Cardiac muscle cell (in vitro differentiated cells and primary cell): ENCODE results near the gene CYFIP2. TPM values are rescaled to one million over a fixed set of nuclear protein-coding genes. Genes with fewer than 3 reads are reported as not detected.
A peak's percentile ranks its signal among the peaks of the same experiment; 100 is the strongest.

Experiments used
- DNase-seq, 2 donors: peaks; one replicate each; pipeline versions ENCODE4 v3.0.0 to v3.0.0-alpha.2; 2010 to 2017; ENCODE audit warnings: low read depth in 1 of 2, low spot score in 1 of 2
- H3K27ac ChIP-seq: fragments of 200-600 bp; sonication (generic); 2 replicates; pipeline ENCODE4 v1.5.1; 2016
- H3K27me3 ChIP-seq: fragments of 200-600 bp; sonication (generic); 2 replicates; pipeline ENCODE4 v1.6.0; 2016; ENCODE audit warnings: control low read depth
- H3K36me3 ChIP-seq: fragments of 200-600 bp; sonication (generic); 2 replicates; pipeline ENCODE4 v1.5.1; 2016; ENCODE audit warnings: control low read depth
- H3K4me1 ChIP-seq: fragments of 200-600 bp; sonication (generic); 2 replicates; pipeline ENCODE4 v1.8.1; 2017; ENCODE audit warnings: low read depth, mild to moderate bottlenecking, mixed run types
- H3K4me3 ChIP-seq: fragments of 200-600 bp; sonication (generic); 2 replicates; pipeline ENCODE4 v1.5.1; 2016; ENCODE audit warnings: mild to moderate bottlenecking
- H3K9me3 ChIP-seq: fragments of 200-600 bp; sonication (generic); 2 replicates; pipeline ENCODE4 v1.5.1; 2017; ENCODE audit warnings: low read depth, mild to moderate bottlenecking, control low read depth
- polyA plus RNA-seq: library from polyadenylated mRNA; unstranded; fragments of >200 nt; fragmentation: Nextera tagmentation; extraction: Ambion mirVana; gene quantifications from 2 replicates; pipeline ENCODE4 v1.2.1, GENCODE V29; 2016
- total RNA-seq: library from RNA; depleted of rRNA; stranded (reverse); fragments of >200 nt; gene quantifications from 2 replicates; pipeline ENCODE4 v1.2.3, GENCODE V29; 2016
- TF ChIP-seq, protein P1 (sequence below): IDR thresholded peaks from 2 replicates; pipeline ENCODE4 v1.5.1; 2012; ENCODE audit warnings: low read depth, mild to moderate bottlenecking, low read length

Gene CYFIP2
- total and polyA plus RNA-seq, 2 experiments from 2014 or later: 126 to 299 TPM

DNA sequence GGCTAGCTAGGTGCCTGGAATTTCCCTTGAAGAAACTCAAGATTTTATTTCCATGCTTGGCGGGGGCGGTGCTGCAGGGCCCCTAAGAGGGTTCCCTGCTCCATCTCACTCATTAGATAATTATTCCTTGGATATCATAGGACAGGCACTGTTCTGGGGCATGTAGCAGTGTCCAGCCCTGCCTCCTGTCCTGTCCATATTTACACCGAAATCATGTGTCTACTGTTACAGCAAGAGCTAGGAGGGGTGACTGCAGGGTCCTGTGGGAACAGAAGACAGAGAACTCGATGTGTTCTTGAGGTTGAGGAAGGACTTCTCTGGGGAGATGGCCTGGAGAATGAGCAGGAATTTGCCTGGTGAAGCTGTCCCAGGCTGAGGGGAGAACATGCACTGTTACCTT is 96.6 kb downstream of the CYFIP2 start:
- Histone ChIP-seq H3K36me3 (peaks cover 43% of the 10 kb centered on the region), H3K4me3 (no peak overlapping the region), H3K27ac (no peak overlapping the region), H3K27me3 (no peaks in the 10 kb centered on the region), H3K4me1 (peaks cover 3% of the 10 kb centered on the region), H3K9me3 (no peaks in the 10 kb centered on the region)
- TF ChIP-seq, protein P1, sequence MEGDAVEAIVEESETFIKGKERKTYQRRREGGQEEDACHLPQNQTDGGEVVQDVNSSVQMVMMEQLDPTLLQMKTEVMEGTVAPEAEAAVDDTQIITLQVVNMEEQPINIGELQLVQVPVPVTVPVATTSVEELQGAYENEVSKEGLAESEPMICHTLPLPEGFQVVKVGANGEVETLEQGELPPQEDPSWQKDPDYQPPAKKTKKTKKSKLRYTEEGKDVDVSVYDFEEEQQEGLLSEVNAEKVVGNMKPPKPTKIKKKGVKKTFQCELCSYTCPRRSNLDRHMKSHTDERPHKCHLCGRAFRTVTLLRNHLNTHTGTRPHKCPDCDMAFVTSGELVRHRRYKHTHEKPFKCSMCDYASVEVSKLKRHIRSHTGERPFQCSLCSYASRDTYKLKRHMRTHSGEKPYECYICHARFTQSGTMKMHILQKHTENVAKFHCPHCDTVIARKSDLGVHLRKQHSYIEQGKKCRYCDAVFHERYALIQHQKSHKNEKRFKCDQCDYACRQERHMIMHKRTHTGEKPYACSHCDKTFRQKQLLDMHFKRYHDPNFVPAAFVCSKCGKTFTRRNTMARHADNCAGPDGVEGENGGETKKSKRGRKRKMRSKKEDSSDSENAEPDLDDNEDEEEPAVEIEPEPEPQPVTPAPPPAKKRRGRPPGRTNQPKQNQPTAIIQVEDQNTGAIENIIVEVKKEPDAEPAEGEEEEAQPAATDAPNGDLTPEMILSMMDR: no peak
- DNase-seq: no peak

DNA sequence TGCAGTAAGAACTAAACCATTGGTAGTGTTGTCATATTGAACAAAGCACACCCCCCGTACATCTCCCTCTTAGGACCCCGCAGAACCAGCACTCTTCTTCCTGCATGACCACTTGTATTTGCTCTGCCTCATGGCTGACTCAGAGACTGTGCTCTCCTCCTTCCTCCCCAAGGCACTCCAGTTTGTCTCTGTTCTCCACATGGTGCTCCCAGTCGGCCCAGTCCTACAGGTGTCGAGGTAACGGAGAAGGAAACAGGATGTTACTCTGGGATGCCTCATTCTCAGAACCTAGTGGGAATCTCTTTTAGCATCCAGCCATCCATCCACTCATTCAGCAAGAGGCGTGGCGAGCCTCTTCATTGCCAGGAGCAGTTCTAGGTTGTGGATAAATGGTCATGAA is 97.1 kb downstream of the CYFIP2 start:
- peaks cover 3% of the 10 kb centered on the region for H3K4me1 ChIP-seq
- no peaks in the 10 kb centered on the region for H3K9me3 ChIP-seq
- H3K27me3 ChIP-seq: no peaks in the 10 kb centered on the region
- no peak overlapping the region for H3K4me3 ChIP-seq
- DNase-seq: no peak
- TF ChIP-seq, protein P1: no peak
- no peak overlapping the region for H3K27ac ChIP-seq
- peaks cover 43% of the 10 kb centered on the region for H3K36me3 ChIP-seq

DNA sequence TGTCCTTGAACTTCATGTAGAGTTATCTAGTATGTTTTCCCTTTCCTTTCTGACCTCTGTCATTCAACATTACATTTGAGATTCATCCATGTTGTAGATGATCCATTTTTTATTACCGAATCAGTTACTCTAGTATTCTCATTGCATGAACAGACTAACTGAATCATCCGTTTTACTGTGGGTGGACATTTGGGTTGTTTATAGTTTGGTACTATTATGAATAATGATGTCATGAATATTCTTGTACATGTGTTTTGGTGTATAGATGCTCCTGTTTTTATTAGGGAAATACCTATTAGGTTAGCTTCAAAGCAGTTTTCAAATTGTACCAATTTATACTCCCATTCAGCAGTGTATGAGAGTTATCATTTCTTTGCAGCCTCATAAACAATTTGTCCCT is 99.8 kb downstream of the CYFIP2 start:
- H3K9me3 ChIP-seq: no peaks in the 10 kb centered on the region
- TF ChIP-seq, protein P1: no peak
- no peak overlapping the region for H3K4me3 ChIP-seq
- peaks cover 9% of the 10 kb centered on the region for H3K4me1 ChIP-seq
- H3K27ac ChIP-seq: peak overlapping the region; percentile 86
- DNase-seq: no peak
- peaks cover 27% of the 10 kb centered on the region for H3K36me3 ChIP-seq
- H3K27me3 ChIP-seq: no peaks in the 10 kb centered on the region

DNA sequence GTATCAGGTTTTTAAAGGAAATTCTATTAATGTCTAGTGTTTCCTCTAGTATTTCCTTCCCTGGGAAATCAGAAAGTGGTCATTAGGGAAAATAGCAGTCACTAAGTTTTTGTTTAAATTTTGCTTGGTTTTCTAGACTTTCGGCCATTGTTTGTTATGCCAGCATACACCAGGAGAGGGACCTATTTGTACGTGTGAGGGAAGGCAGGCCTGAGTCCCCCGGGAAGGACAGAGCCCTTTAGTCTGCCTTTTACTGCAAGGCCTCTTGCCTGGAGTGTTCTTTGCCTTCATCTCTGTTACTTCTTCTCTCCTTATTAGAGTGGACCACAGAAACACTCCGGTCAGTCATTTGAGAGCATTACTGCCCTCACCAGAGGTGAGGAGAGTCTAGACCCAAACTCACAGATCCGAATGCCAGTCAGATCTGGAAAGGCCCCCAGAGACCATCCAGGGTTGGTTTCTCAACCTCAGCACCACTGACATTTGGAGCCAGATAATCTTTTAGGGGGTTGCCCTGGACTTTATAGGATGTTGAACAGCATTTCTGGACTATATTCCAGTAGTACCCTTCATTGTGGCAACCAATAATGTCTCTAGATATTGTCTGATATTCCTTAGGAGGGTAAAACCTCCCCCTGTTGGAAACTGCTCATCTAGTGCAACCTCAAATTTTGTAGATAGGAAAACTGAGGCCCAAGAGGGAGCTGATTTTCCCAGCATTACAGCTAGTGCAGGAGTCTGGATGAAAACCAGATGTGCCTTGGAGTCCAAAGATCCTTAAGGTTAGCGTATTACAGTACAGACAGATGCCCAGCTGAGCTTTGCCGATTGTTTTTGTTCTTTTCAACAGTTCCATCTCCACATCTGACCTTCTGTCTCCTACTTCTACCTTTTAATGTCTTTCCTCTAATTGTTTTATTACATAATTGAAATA is 101.1 kb downstream of the CYFIP2 start:
- peak overlapping the region; percentile 86 for H3K27ac ChIP-seq
- H3K4me3 ChIP-seq: no peak overlapping the region
- peaks cover 17% of the 10 kb centered on the region for H3K36me3 ChIP-seq
- no peaks in the 10 kb centered on the region for H3K9me3 ChIP-seq
- peaks cover 22% of the 10 kb centered on the region for H3K4me1 ChIP-seq
- TF ChIP-seq, protein P1: peak; percentile 77
- no peaks in the 10 kb centered on the region for H3K27me3 ChIP-seq
- DNase-seq: peak; percentile 69 to 89

DNA sequence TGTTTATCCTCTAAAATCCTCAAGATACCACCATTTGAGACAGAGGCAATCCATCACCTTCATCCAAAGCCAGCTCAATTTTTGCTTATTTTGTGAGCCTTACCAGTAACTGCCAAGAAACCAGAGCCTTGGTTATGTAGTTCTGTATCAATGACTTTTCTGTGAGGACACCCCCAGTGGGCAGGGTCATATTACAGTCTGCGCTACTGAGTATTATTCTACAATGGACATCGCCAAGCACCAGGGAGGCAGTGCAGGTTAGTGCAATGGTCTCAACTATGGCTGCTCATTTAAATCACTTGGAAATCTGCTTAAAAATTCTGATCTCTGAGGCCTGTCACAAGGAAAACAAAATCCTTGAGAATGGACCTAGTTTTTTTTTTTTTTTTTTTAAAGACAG is 103.6 kb downstream of the CYFIP2 start:
- Histone ChIP-seq H3K27me3 (no peaks in the 10 kb centered on the region), H3K27ac (peak overlapping the region; percentile 71), H3K4me3 (no peak overlapping the region), H3K4me1 (peaks cover 34% of the 10 kb centered on the region), H3K9me3 (no peaks in the 10 kb centered on the region), H3K36me3 (peaks cover 11% of the 10 kb centered on the region)
- TF ChIP-seq, protein P1: no peak
- no peak for DNase-seq
